ENCODE results near the gene HAL. TPM values are rescaled to one million over a fixed set of nuclear protein-coding genes. Genes with fewer than 3 reads are reported as not detected.

HAL gene
- total RNA-seq, 4 donors from 2014 or later = 1.2 to 8.7 (median 1.7) TPM

- ATAC-seq (ENCODE audit: low FRiP score) = no peak
- no peak for TF ChIP-seq CTCF (IDR thresholded peaks at IDR 0.05)
- DNase-seq (ENCODE audit: low spot score) = no peak
Observed at GRCh38 chr12:96039516-96039915, 43.4 kb upstream of the HAL start.

- ATAC-seq (ENCODE audit: low FRiP score) = no peak
- no peak for TF ChIP-seq CTCF (IDR thresholded peaks at IDR 0.05)
- DNase-seq (ENCODE audit: low spot score) = no peak
Observed at GRCh38 chr12:96036765-96037455, 40.8 kb upstream of the HAL start.

- no peak for TF ChIP-seq CTCF (IDR thresholded peaks at IDR 0.05)
- ATAC-seq (ENCODE audit: low FRiP score) (peak; percentile 97), DNase-seq (ENCODE audit: low spot score) (peak; percentile 96)
Observed at GRCh38 chr12:96035283-96036236, 39.4 kb upstream of the HAL start, which contains the start of gene LTA4H. Gene LTA4H (minus strand): TSS chr12:96035587. CDS start chr12:96035519, 68 bp downstream.

- no peak for DNase-seq (ENCODE audit: low spot score)
- peak; percentile 33 for ATAC-seq (ENCODE audit: low FRiP score)
- TF ChIP-seq CTCF (IDR thresholded peaks at IDR 0.05) = no peak
Observed at GRCh38 chr12:96034621-96035282, 38.6 kb upstream of the HAL start.

- ATAC-seq (ENCODE audit: low FRiP score) = no peak
- no peak for DNase-seq (ENCODE audit: low spot score)
- TF ChIP-seq CTCF (IDR thresholded peaks at IDR 0.05) = no peak
Observed at GRCh38 chr12:96033549-96034389, 37.6 kb upstream of the HAL start.

- no peak for ATAC-seq (ENCODE audit: low FRiP score)
- TF ChIP-seq CTCF (IDR thresholded peaks at IDR 0.05) = no peak
Observed at GRCh38 chr12:96029826-96030225, 33.7 kb upstream of the HAL start.

More at GRCh38 chr12:96029826-96030225, 33.7 kb upstream of the HAL start:
- DNase-seq (ENCODE audit: low spot score) = no peak

Measured in omental fat pad (tissue), 4 donors.